GM18502 (cell line): ENCODE data around the gene DCBLD1.
"Not testable (repeated sequence)": the region's sequence is repeated elsewhere in the genome, so short reads cannot be mapped to it uniquely, and the experiment has no call there.

Source experiments
- ATAC-seq: cut with Tn5 transposase; IDR thresholded peaks from one replicate; pipeline ENCODE4 v1.9.1; 2021; ENCODE audit warnings: mild to moderate bottlenecking; ENCODE audit not compliant: unreplicated experiment, poor library complexity

The DCBLD1 gene

DNA sequence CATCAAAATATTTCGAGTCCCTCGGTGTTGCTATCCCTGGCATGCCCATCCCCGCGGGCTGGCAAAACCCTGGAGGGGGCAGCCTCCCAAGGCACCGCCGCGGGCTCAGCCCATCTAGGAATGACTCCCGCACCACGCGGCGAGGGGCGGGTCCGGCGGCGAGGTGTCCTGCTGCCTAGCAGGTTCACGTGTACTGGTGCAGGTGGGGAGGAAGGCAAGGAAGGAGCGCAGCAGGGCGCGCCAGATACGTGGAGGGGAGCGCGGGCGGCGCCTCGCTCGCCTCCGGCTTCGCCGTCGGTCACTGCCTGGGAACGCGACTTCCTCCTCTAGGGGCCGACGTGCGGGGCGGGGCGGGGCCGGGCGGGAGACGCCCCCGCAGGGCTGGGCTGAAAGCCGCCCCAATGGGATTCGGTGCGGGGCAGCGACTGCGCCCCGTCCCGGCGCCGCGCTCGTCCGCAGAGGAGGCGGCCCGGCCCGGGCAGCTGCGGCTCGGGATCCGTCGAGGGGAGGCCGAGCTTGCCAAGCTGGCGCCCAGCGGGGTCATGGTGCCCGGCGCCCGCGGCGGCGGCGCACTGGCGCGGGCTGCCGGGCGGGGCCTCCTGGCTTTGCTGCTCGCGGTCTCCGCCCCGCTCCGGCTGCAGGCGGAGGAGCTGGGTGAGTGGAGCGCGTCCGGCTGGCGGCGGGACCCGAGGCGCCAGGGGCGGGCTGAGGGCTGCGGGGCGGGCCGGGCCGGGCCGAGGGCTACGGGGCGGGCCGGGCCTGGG lies at the start of gene DCBLD1:
Gene DCBLD1, plus strand, starts transcription at position 435 of the 764 bp plus-strand sequence. Its CDS starts 108 bp downstream, at position 543.
- ATAC-seq, result peak; percentile 89

- no peak for ATAC-seq
Observed at GRCh38 chr6:117440706-117441525, 41.6 kb upstream of the DCBLD1 start.

- no peak for ATAC-seq
Observed at GRCh38 chr6:117441824-117442264, 40.6 kb upstream of the DCBLD1 start.

DNA sequence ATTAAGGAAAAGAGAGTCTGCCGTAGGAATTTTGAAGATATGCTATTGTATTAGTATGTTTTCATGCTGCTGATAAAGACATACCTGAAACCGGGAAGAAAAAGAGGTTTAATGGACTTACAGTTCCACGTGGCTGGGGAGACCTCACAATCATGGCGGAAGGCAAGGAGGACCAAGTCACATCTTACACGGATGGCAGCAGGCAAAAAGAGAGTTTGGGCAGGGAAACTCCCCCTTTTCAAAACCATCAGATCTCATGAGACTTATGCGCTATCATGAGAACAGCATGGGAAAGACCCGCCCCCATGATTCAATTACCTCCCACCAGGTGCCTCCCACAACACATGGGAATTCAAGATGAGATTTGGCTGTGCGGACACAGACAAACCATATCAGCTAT lies 40.2 kb upstream of the DCBLD1 start:
- not testable (repeated sequence) for ATAC-seq

GRCh38 chr6:117444600-117444999 lies 37.9 kb upstream of the DCBLD1 start:
- no peak for ATAC-seq

DNA sequence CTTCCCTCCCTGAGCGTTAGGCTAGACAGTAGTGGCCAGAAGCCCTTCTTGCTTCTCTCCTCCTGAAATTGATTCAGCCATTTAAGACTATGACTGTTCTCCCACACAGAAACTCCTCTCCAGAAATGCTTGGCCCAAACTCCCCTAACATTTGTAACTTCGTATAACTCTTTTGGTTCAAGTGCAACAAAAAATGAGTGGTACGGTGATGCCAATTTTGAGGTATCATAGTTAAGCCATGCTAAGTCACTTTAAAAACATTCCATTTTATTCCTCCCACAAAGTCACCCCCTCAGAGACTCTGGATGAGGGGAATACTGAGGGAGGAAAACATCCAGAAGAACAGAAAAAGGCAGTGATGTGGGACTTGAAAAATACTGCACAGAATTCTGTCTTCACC lies 35.6 kb upstream of the DCBLD1 start:
- ATAC-seq, result no peak

- ATAC-seq, result no peak
Observed at GRCh38 chr6:117448011-117448410, 34.5 kb upstream of the DCBLD1 start.

GRCh38 chr6:117448732-117449485 lies 33.6 kb upstream of the DCBLD1 start:
- ATAC-seq, result no peak

GRCh38 chr6:117449549-117450439 lies 32.7 kb upstream of the DCBLD1 start:
- ATAC-seq, result no peak

DNA sequence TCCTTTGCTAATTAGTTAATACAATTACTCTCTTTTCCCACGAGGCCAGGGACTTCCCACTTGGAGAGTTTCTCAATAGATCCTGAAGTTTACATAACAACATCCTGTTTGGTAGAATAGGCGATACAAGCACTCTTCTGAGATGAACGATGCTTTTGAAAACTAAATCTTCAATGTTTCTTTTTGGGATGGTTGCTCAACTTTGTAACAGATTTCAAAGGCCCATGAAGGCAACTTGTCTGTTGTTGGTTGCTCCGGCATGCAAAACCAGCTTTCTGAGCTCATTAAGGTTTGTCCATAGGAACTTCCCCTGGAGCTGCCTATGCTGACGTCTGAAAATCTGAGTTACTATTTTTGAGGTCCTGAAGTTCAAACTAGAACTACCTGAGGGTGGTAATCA lies 30.8 kb upstream of the DCBLD1 start:
- ATAC-seq, result no peak

- no peak for ATAC-seq
Observed at GRCh38 chr6:117456250-117456649, 26.2 kb upstream of the DCBLD1 start.

GRCh38 chr6:117456998-117457397 lies 25.5 kb upstream of the DCBLD1 start:
- no peak for ATAC-seq

- ATAC-seq, result no peak
Observed at GRCh38 chr6:117459204-117459944, 23.1 kb upstream of the DCBLD1 start.

DNA sequence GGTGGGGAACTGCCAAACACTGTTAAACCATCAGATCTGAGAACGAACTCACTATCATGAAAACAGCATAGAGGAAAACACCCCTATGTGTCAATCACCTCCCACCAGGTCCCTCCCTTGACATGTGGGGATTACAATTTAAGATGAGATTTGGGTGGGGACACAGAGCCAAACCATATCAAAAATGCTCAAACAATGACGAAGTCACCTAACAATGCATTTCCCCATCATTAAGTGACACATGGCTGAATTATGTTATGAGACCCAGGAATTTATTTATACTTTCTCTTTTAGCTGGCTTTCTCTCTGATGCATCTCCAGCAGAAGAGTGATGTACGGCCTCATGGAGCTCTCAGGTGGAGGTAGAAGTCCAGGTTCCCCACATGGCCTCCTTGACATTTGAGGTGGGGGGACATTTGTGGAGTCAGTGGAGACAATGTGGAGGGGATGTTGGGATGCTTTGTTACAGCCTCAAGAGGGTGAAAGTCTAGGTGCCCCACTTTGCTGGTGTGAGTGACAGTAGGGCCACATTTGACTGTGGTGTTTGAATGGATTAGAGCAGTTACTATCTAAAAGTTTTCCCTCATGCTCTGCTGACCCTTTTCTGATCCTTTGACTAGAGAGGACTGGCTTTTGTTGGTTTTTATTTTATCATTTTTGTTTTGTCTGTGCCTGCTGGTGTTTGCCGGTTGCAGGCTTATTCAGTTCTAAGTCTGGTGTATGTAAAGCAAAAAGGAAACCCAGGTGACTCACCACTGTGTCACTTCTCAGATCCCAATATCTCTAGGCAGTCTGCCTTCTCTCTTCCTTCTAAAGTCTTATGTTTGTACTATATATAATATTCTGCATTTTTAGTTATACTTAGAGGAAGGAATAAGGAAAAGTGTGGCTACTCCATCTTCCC lies 18.5 kb upstream of the DCBLD1 start:
- ATAC-seq, result peak; percentile 79

- ATAC-seq, result no peak
Observed at GRCh38 chr6:117464700-117465099, 17.8 kb upstream of the DCBLD1 start.

GRCh38 chr6:117465691-117466090 lies 16.8 kb upstream of the DCBLD1 start:
- ATAC-seq, result no peak

GRCh38 chr6:117467876-117468275 lies 14.6 kb upstream of the DCBLD1 start:
- no peak for ATAC-seq

- not testable (repeated sequence) for ATAC-seq
Observed at GRCh38 chr6:117468527-117468926, 13.9 kb upstream of the DCBLD1 start.
